Measurements from ENCODE around the gene SCP2.

Gene SCP2

GRCh38 chr1:53085405-53085804, 158.3 kb downstream of the SCP2 start:
- in situ Hi-C loops (cut with MboI; ENCODE audit: low sequenced_read_pairs, unreplicated experiment), result no loop called here
- TF ChIP-seq CTCF (IDR thresholded peaks at IDR 0.05; ENCODE audit: borderline replicate concordance, control extremely low read depth, extremely low read depth, insufficient read depth, missing control alignments), result no peak
- DNase-seq (ENCODE audit: low spot score), result no peak

DNA sequence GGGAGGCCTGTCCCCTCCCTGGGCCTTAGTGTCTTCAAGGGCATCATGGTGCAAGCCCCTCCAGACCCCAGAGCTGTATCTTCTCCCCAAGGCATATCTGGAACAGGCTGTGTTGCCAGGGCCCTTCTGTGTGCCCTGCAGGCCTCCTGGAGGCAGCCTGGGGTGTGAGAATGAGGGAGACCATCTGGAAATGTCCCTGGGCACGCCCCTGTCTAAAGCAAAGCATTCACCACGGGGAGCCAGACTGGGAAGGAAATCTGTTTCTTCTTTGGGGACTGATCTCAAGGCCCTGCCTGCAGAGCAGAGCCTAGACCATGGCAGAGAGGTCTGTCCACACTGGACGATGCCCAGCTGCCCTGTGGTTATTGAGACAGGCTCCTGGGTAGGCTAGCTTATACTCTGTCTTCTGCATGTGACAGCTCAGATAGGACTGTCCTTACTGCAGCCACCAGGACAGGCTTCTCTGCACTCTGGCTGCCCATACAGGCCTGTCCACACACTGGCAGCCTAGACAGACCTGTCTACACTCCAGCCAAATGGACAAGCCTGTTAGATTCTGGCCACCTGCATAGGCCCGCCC, 159.5 kb downstream of the SCP2 start:
- TF ChIP-seq CTCF (IDR thresholded peaks at IDR 0.05; ENCODE audit: borderline replicate concordance, control extremely low read depth, extremely low read depth, insufficient read depth, missing control alignments), result no peak

GRCh38 chr1:53087332-53088285, 160.5 kb downstream of the SCP2 start:
- no peak for DNase-seq (ENCODE audit: low spot score)
- no peak for TF ChIP-seq CTCF (IDR thresholded peaks at IDR 0.05; ENCODE audit: borderline replicate concordance, control extremely low read depth, extremely low read depth, insufficient read depth, missing control alignments)
- in situ Hi-C loops (cut with MboI; ENCODE audit: low sequenced_read_pairs, unreplicated experiment), result no loop called here

More for the DNA sequence above, 159.5 kb downstream of the SCP2 start:
- in situ Hi-C loops (cut with MboI; ENCODE audit: low sequenced_read_pairs, unreplicated experiment), result no loop called here
- no peak for DNase-seq (ENCODE audit: low spot score)

DNA sequence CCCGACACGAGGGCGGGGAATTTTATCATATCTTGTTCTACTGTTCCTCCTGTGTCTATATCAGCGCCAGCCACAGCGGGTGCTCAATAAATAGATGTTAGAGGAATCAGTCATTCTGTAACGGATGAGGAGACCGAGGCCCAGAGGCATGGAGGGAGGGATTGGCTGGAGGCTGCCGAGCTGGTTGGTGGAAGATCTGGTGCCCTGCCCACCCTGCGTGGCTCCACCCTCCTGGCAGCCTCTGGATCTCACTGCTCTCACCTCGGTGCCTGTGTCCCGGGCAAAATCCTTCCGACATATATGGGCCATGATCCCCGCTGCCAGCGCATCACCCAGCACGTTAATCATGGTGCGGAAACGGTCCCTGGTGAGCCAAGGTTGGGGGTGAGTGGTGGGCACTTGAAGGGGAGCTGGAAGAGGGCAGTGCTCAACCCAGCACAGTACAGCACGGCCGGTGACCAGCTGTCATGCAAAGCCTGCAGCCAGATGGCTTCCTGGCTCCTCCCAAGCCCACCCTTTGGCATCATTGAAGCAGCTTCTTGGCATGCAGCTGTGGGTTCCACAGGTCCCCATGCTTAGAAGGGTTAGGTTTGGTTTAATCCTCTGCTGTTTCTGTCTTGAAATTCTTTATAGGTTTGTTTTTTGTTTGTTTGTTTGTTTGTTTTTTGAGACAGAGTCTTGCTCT, 161.7 kb downstream of the SCP2 start:
- no peak for TF ChIP-seq CTCF (IDR thresholded peaks at IDR 0.05; ENCODE audit: borderline replicate concordance, control extremely low read depth, extremely low read depth, insufficient read depth, missing control alignments)
- DNase-seq (ENCODE audit: low spot score), result no peak
- in situ Hi-C loops (cut with MboI; ENCODE audit: low sequenced_read_pairs, unreplicated experiment), result no loop called here

GRCh38 chr1:53089478-53090226, 162.6 kb downstream of the SCP2 start:
- in situ Hi-C loops (cut with MboI; ENCODE audit: low sequenced_read_pairs, unreplicated experiment), result no loop called here
- DNase-seq (ENCODE audit: low spot score), result no peak
- no peak for TF ChIP-seq CTCF (IDR thresholded peaks at IDR 0.05; ENCODE audit: borderline replicate concordance, control extremely low read depth, extremely low read depth, insufficient read depth, missing control alignments)
